ENCODE measurements around the gene LOC101059915.

Gene LOC101059915

GRCh38 chrX:71634366-71634765 lies 33.0 kb upstream of the LOC101059915 start:
- intact Hi-C loops (cut with DNase I), result no loop called here
- TF ChIP-seq CTCF (IDR thresholded peaks at IDR 0.05), result no peak
- no peak for DNase-seq (ENCODE audit: low spot score in 2 of 2)

GRCh38 chrX:71636438-71637252 lies 30.7 kb upstream of the LOC101059915 start:
- no peak for DNase-seq (ENCODE audit: low spot score in 2 of 2)
- H3K27me3 ChIP-seq, result no peaks in the 10 kb centered on the region
- intact Hi-C loops (cut with DNase I), result no loop called here
- no peaks in the 10 kb centered on the region for H3K9me3 ChIP-seq
- TF ChIP-seq CTCF (IDR thresholded peaks at IDR 0.05), result no peak
- H3K4me3 ChIP-seq, result no peak overlapping the region
- H3K4me1 ChIP-seq, result no peaks in the 10 kb centered on the region
- no peak overlapping the region for H3K27ac ChIP-seq
- H3K36me3 ChIP-seq, result no peaks in the 10 kb centered on the region

More at GRCh38 chrX:71634366-71634765, 33.0 kb upstream of the LOC101059915 start:
- H3K36me3 ChIP-seq, result no peaks in the 10 kb centered on the region
- H3K4me1 ChIP-seq, result no peaks in the 10 kb centered on the region
- no peak overlapping the region for H3K4me3 ChIP-seq
- no peaks in the 10 kb centered on the region for H3K9me3 ChIP-seq
- no peaks in the 10 kb centered on the region for H3K27me3 ChIP-seq
- no peak overlapping the region for H3K27ac ChIP-seq

GRCh38 chrX:71637253-71637618 lies 30.1 kb upstream of the LOC101059915 start:
- Histone ChIP-seq H3K36me3 (no peaks in the 10 kb centered on the region), H3K9me3 (no peaks in the 10 kb centered on the region), H3K27me3 (no peaks in the 10 kb centered on the region), H3K27ac (no peak overlapping the region), H3K4me3 (no peak overlapping the region), H3K4me1 (no peaks in the 10 kb centered on the region)
- no peak for TF ChIP-seq CTCF (IDR thresholded peaks at IDR 0.05)
- DNase-seq (ENCODE audit: low spot score in 2 of 2), result no peak
- intact Hi-C loops (cut with DNase I), result no loop called here

GRCh38 chrX:71637848-71638247 lies 29.5 kb upstream of the LOC101059915 start:
- DNase-seq (ENCODE audit: low spot score in 2 of 2), result no peak
- no peaks in the 10 kb centered on the region for H3K4me1 ChIP-seq
- no peaks in the 10 kb centered on the region for H3K9me3 ChIP-seq
- no peak overlapping the region for H3K27ac ChIP-seq
- no peaks in the 10 kb centered on the region for H3K27me3 ChIP-seq
- no peak overlapping the region for H3K4me3 ChIP-seq
- no peak for TF ChIP-seq CTCF (IDR thresholded peaks at IDR 0.05)
- no peaks in the 10 kb centered on the region for H3K36me3 ChIP-seq
- intact Hi-C loops (cut with DNase I), result no loop called here

- H3K4me1 ChIP-seq, result no peaks in the 10 kb centered on the region
- intact Hi-C loops (cut with DNase I), result no loop called here
- no peaks in the 10 kb centered on the region for H3K27me3 ChIP-seq
- TF ChIP-seq CTCF (IDR thresholded peaks at IDR 0.05), result no peak
- no peak overlapping the region for H3K4me3 ChIP-seq
- no peaks in the 10 kb centered on the region for H3K9me3 ChIP-seq
- no peaks in the 10 kb centered on the region for H3K36me3 ChIP-seq
- no peak for DNase-seq (ENCODE audit: low spot score in 2 of 2)
- no peak overlapping the region for H3K27ac ChIP-seq
These were observed 28.9 kb upstream of the LOC101059915 start for GRCh38 chrX:71638409-71638808.

Measured in ascending aorta (tissue), 2 donors.